K562 treated with DMSO at 1 percent for 24 hours (cell line): ENCODE measurements around the gene SLC2A4. TPM values are rescaled to one million over a fixed set of nuclear protein-coding genes. Genes with fewer than 3 reads are reported as not detected.

Experiments used
- total RNA-seq: library from RNA; unstranded; fragments of 300-600 nt; gene quantifications from 2 replicates; pipeline ENCODE4 v1.2.3, GENCODE V29; 2022; ENCODE audit warnings: low read depth; ENCODE audit not compliant: insufficient read depth

SLC2A4 gene
- total RNA-seq, 1 experiment from 2014 or later = 0.39 TPM

Other genes with a start within 250 kb of the SLC2A4 start
- 9.1 and 11.3 TPM in 2 replicates for gene SLC16A13, start 245.7 kb upstream of the SLC2A4 start, total RNA-seq
- 0.32 TPM in 1 of 2 replicates, not detected in the other for gene SLC16A11, start 237.6 kb upstream of the SLC2A4 start, total RNA-seq
- not detected in 2 replicates for gene CLEC10A, start 201.5 kb upstream of the SLC2A4 start, total RNA-seq
- not detected in 2 replicates for gene ASGR2, start 166.9 kb upstream of the SLC2A4 start, total RNA-seq
- gene ASGR1, start 102.3 kb upstream of the SLC2A4 start, total RNA-seq = 1.4 and 2.5 TPM in 2 replicates
- 3.2 and 3.6 TPM in 2 replicates for gene DLG4, start 61.9 kb upstream of the SLC2A4 start, total RNA-seq
- gene ACADVL, start 61.8 kb upstream of the SLC2A4 start, total RNA-seq = 252 and 266 TPM in 2 replicates
- 55.4 and 59.5 TPM in 2 replicates for gene DVL2, start 47.2 kb upstream of the SLC2A4 start, total RNA-seq
- gene PHF23, start 42.3 kb upstream of the SLC2A4 start, total RNA-seq = 26.9 and 30.4 TPM in 2 replicates
- 267 and 288 TPM in 2 replicates for gene GABARAP, start 39.3 kb upstream of the SLC2A4 start, total RNA-seq
- 70.4 and 74.9 TPM in 2 replicates for gene CTDNEP1, start 30.0 kb upstream of the SLC2A4 start, total RNA-seq
- 54.3 and 56.3 TPM in 2 replicates for gene ELP5, start 29.5 kb upstream of the SLC2A4 start, total RNA-seq
- 19.6 and 20.2 TPM in 2 replicates for gene CLDN7, start 19.2 kb upstream of the SLC2A4 start, total RNA-seq
- not detected in 2 replicates for gene YBX2, start 12.9 kb downstream of the SLC2A4 start, total RNA-seq
- gene EIF5A, start 25.9 kb downstream of the SLC2A4 start, total RNA-seq = 333 and 343 TPM in 2 replicates
- gene GPS2, start 33.6 kb downstream of the SLC2A4 start, total RNA-seq = 64.3 and 71.2 TPM in 2 replicates
- 15.7 and 18.8 TPM in 2 replicates for gene NEURL4, start 47.6 kb downstream of the SLC2A4 start, total RNA-seq
- gene ACAP1, start 54.8 kb downstream of the SLC2A4 start, total RNA-seq = 2.6 and 6.1 TPM in 2 replicates
- 7.3 and 8.6 TPM in 2 replicates for gene KCTD11, start 70.4 kb downstream of the SLC2A4 start, total RNA-seq
- not detected in 2 replicates for gene TMEM95, start 73.4 kb downstream of the SLC2A4 start, total RNA-seq
- gene TNK1, start 99.4 kb downstream of the SLC2A4 start, total RNA-seq = 7.3 and 8.8 TPM in 2 replicates
- gene PLSCR3, start 112.8 kb downstream of the SLC2A4 start, total RNA-seq = 11.9 and 13.9 TPM in 2 replicates
- 67.8 and 69.3 TPM in 2 replicates for gene TMEM256, start 122.4 kb downstream of the SLC2A4 start, total RNA-seq
- gene NLGN2, start 126.1 kb downstream of the SLC2A4 start, total RNA-seq = 14.2 and 14.9 TPM in 2 replicates
- not detected in 2 replicates for gene SPEM1, start 138.6 kb downstream of the SLC2A4 start, total RNA-seq
- not detected in 2 replicates for gene SPEM2, start 143.9 kb downstream of the SLC2A4 start, total RNA-seq
- gene SPEM3, start 147.1 kb downstream of the SLC2A4 start, total RNA-seq = not detected in 2 replicates
- gene TMEM102, start 153.7 kb downstream of the SLC2A4 start, total RNA-seq = 14.7 and 16.9 TPM in 2 replicates
- 6.3 and 7.5 TPM in 2 replicates for gene FGF11, start 157.8 kb downstream of the SLC2A4 start, total RNA-seq
- 12.6 and 14.0 TPM in 2 replicates for gene CHRNB1, start 163.3 kb downstream of the SLC2A4 start, total RNA-seq
- 5.5 and 5.6 TPM in 2 replicates for gene ZBTB4, start 197.9 kb downstream of the SLC2A4 start, total RNA-seq
- not detected in 2 replicates for gene SLC35G6, start 199.7 kb downstream of the SLC2A4 start, total RNA-seq
- 81.8 and 97.0 TPM in 2 replicates for gene POLR2A, start 202.6 kb downstream of the SLC2A4 start, total RNA-seq